Measurements from ENCODE around the gene NFATC4.

Gene NFATC4

DNA sequence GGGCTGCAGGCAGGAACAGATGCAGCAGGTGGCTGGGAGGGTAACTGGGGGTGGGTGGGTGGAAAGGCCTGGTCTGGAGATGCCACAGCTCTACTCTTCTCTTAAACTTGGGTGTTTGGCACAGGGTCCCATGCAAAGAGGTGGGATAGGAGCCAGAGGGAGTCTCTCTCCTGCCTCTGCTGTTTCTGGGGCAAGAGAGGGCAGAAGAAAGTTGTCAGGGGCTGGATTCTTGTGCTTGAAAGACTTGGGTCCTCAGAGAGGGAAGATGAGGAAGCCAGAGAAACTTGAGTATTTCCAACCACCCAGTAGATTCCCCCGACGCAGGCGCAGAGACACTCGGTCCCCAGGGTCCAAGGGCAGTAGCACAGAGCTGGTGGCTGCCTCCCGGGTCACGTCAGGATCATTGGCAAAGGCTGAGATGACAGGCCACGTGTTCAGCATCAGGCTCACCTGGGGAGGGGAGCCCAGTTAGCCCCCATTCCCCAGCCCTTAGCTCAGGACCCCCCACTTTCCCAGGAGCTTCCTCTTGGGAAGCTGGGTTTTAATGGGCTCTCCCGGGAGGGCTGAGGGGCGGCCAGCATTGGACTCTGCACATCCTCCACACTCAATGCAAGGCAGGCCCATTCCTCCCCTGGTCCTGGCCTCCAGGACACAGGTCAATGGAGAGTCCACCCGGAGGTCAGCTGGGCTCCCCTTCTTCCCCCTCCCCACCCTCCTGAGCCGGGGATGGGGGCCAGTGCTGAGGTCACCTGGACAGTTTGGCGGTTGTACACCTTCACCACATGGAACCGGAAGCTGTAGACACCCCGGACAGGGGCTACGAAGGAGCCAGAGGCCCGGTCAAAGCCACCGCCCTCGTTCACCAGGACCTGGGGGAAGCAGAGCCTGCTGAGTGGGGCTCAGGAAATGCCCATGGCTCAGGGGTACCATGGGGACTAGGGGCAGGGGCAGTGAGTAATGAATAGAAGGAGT, 59.8 kb downstream of the NFATC4 start:
- no peak for DNase-seq (ENCODE audit: extremely low spot score)
- POLR2A ChIA-PET, result no interaction called here
- CTCF ChIA-PET, result interaction anchor here (0.9 to 10.2 kb wide), 7 partner anchors 9 to 118 kb away, joined by 3 to 114 read pairs (median 4); partner anchors contain the start of genes ADCY4, CIDEB, LTB4R and LTB4R2
- TF ChIP-seq, protein P1, sequence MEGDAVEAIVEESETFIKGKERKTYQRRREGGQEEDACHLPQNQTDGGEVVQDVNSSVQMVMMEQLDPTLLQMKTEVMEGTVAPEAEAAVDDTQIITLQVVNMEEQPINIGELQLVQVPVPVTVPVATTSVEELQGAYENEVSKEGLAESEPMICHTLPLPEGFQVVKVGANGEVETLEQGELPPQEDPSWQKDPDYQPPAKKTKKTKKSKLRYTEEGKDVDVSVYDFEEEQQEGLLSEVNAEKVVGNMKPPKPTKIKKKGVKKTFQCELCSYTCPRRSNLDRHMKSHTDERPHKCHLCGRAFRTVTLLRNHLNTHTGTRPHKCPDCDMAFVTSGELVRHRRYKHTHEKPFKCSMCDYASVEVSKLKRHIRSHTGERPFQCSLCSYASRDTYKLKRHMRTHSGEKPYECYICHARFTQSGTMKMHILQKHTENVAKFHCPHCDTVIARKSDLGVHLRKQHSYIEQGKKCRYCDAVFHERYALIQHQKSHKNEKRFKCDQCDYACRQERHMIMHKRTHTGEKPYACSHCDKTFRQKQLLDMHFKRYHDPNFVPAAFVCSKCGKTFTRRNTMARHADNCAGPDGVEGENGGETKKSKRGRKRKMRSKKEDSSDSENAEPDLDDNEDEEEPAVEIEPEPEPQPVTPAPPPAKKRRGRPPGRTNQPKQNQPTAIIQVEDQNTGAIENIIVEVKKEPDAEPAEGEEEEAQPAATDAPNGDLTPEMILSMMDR (IDR thresholded peaks at IDR 0.05; ENCODE audit: control extremely low read depth, extremely low read depth, low read depth, missing control alignments), result no peak

GRCh38 chr14:24428628-24429394, 60.8 kb downstream of the NFATC4 start:
- POLR2A ChIA-PET, result interaction anchor here (1.2 to 2.5 kb wide), 2 partner anchors 13 to 216 kb away, joined by 5 to 12 read pairs; partner anchors contain the start of genes CHMP4A and SDR39U1
- TF ChIP-seq, protein P1 (IDR thresholded peaks at IDR 0.05; ENCODE audit: control extremely low read depth, extremely low read depth, low read depth, missing control alignments), result no peak
- CTCF ChIA-PET, result interaction anchor here (1.4 to 10.2 kb wide), 7 partner anchors 8 to 119 kb away, joined by 3 to 114 read pairs (median 29); partner anchors contain the start of genes ADCY4, CIDEB, LTB4R and LTB4R2
- DNase-seq (ENCODE audit: extremely low spot score), result no peak
